Activated CD4-positive, CD25-positive, alpha-beta regulatory T cell treated with anti-CD3 and anti-CD28 coated beads, Interleukin-2, amount 50 U/mL, for 72 hours (primary cell): ENCODE measurements around the gene DEPP1.
A peak's percentile ranks its signal among the peaks of the same experiment; 100 is the strongest.

Experiments used
- DNase-seq: peaks from one replicate; pipeline ENCODE4 v3.0.0; 2021

Gene DEPP1

DNA sequence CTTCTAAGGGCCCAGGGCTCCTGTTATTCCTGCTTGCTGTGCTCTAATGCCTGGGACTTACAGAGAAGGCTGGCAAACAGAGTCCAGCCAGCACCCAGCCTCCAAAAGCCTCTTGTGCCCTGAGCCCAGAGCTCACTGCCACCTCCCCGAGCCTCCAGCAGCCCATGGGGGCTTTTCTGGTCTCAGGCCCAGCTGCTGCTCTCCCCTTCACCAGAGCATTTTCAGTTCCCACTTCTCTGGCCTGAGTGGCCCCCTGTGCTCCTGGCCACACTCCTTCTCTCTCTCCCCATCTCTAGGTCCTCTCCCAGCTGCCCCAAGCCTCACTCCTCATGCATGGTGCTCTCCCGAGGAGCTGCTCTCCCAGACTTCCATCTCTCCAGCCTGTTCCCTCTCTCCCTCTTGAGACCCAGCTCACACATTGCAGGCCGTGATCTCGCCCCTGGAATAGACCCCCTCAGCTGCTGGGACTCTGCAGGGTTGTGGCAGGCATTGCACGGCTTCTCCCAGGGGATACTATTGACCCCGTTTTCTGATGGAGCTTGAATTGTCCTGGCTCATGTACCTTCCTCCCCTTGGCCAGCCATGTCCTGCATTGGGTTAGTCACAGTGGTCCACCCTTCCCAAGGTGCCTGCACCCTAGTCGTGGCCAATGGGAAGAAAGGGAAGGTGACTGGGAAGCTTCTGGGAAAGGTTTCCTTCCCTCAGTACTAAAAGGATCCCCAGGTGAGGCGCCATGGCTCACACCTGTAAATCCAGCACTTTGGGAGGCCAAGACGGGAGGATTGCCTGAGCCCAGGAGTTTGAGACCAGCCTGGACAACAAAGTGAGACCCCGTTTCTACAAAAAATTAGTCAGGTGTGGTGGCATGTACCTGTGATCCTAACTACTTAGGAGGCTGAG lies 28.0 kb downstream of the DEPP1 start:
- peak; percentile 9 for DNase-seq

DNA sequence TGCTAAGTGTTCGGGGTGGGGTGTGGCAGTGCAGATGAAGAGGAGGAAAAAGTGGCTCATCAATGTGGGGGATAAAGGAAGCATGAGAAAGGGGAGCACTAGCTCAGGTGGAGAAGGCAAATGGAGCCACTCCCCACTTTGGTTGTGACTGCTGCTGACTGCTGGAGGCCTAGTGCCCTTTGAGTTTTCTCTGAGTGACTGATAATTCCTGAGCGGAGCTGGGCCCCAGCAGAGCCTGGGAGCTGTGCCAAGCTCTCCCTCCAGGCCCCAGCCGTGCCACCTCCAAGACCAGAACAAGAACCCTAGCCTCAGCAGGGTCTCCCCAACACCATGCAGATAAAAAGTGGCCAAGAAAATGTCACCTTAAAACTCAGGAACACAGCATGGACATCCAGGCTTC lies 28.7 kb downstream of the DEPP1 start:
- peak; percentile 14 for DNase-seq

- DNase-seq: peak; percentile 21
These were observed 29.3 kb downstream of the DEPP1 start for GRCh38 chr10:44949127-44949802.

- no peak for DNase-seq
These were observed 30.0 kb downstream of the DEPP1 start for GRCh38 chr10:44948642-44949041.

DNA sequence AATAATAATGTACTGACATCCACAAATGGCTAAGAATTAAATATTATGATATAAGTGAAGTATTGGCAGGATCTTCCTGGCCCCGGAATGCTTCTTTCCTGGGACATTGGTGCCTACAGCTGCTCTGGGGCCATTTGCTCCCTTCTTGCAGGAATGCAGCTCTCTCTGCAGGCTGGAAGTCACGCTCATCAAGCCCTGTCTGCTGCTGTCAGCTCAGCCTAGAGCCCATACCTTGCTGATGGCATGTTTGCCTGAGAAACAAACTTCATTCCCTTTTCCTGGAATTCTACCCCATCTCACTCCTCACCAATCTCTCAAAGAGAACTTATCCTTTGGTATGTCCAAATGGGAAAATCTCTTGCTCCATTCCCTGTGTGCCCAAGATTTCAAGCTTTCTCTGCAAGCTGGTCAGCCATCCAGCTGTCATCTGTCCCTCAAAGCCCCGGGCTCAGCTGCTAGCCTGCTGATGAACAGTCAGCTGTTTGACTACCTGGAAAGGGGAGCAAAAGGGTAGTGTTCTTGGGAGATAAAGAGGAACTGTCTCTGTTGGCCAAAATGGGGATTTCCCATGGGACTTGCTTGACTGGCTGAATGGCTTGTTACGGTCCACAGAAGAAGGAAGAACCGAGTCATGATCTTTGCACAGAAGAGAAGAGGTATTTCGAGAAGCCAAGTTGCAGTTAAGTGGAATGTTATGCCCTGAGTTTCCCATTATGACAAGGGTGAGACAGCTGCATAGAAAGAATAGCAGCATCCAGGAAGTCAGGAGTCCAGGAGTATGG lies 31.0 kb downstream of the DEPP1 start:
- DNase-seq: peak; percentile 18

DNA sequence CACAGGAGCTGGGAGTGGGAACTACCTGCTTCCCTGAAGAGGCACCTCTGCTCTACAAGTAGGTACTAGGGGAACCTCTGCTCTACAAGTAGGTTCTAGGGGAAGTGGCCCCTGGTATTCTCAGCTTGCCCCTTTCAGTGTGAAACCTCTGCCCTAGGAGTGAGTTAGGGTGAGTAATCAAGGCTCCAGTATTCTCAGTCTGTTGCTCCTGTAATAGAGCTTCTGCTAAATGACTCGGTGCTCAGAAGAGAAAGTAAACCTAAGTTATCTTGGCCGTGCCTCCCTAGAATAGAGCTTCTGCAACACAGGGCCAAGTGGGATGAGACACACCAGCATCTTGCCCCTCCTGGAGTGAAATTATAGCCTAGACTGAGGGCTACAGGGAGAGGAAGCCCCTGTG lies 32.4 kb downstream of the DEPP1 start:
- peak; percentile 7 for DNase-seq

- no peak for DNase-seq
These were observed 34.3 kb downstream of the DEPP1 start for GRCh38 chr10:44944354-44944753.

DNA sequence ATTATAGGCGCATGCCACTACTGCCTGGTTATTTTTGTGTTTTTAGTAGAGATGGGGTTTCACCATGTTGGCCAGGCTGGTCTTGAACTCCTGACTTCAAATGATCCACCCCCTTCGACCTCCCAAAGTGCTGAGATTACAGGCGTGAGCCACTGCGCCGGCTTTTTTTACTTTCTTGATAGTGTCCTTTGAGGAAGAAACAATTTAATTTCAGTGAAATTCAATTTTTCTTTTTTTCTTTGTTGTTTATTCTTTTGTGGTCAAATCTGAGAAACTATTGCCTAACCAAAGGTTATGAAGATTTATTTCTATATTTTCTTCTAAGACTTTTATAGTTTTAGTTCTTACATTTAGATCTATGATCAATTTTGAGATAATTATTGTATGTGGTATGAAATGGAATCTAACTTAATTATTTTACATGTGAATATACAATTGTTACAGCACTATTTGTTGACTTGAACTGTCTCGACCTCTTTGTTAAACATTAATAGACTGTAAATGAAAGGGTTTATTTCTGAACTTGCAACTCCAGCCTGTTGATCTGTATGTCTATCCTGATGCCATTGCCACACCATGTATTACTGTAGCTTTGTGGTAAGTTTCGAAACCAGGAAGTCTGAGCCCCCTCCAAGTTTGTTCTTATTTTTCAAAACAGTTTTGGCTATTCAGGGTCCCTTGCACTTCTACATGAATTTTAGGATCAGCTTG lies 38.8 kb downstream of the DEPP1 start:
- no peak for DNase-seq

GRCh38 chr10:44938956-44939355 lies 39.7 kb downstream of the DEPP1 start:
- DNase-seq: no peak

GRCh38 chr10:44937196-44938005 lies 41.2 kb downstream of the DEPP1 start:
- DNase-seq: no peak

DNA sequence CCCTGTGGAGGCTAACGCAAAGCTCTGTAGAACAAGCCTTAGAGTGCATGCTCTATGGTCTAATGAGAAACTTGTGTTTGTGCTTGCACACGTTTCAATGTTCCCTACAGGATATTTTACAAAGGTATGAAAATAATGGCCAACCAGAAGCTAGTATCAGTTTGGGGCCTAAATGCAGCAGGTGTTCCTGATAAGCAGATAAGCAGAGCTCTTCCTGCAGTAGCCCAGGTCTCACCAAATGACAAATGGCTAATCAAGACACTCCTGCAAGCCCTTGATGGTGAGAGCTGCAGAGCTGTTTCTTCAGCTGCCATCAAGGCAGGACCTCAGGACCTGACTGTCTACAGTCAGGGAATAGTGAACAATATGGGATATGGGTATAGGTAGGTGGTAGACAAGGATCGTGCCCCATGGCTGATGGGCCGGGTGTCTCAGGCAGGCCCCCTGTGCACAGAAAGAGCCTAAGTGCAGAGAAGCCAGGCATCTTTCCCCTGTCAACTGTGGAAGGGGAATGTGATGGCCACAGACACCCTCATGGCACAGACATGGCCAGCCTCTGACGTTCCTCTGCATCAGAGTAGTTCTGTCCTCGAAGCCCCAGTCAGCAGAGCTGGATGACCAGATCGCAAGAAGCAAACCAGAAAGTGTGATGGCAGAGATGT lies 42.2 kb downstream of the DEPP1 start:
- DNase-seq: no peak

GRCh38 chr10:44935966-44936295 lies 42.7 kb downstream of the DEPP1 start:
- DNase-seq: no peak

GRCh38 chr10:44935201-44935965 lies 43.2 kb downstream of the DEPP1 start:
- DNase-seq: no peak

GRCh38 chr10:44934416-44935200 lies 44.0 kb downstream of the DEPP1 start:
- no peak for DNase-seq

- DNase-seq: no peak
These were observed 44.9 kb downstream of the DEPP1 start for GRCh38 chr10:44933451-44934321.

DNA sequence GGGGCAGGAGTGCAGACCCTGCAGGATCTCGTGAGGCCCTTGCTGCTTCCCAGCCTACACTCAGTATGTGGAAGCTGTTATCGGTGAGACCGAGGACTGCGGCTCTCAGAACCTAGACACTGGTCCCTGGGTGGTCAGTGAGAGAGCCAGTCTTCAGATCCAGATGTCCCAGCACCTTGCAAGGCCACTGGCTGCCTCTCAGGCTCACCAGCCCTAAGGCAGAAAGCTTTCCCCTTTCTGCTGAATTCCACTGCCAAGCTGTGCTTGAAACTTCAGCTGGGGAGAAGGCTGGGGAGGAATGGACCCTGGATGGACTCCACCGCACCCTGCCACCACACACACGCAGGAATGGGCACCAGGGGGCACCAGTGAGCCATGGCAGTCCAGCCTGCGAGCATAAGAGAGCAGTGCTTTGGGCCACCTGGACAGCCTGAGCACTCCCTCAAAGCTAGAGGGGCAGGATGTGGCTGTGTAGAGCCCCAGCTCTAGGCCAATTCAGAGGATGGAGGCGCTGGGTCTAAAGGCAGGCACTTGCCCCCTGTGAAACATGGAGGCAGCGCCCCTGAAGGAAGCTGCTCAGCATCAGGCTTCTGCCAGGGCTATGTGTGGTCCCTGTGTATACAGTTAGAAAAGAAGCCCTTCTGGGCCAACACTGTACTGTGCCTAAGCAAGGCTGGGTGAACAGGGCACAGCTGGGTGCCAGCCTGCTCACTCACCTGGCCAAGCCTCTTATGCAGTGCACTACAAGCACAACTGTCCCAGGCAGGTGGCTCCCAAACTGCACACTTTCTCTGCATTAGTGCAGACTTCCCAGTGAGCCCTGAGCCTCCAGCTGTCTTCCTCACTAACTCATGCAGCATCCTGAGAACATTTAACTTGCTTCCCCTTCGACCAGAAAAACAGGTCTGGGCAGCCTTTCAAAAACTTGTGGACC lies 45.8 kb downstream of the DEPP1 start:
- DNase-seq: peak; percentile 88
